Keratinocyte (primary cell): ENCODE data around the gene DUT.

Source experiments
- EZH2 ChIP-seq: IDR thresholded peaks from one replicate; pipeline ENCODE4 v1.6.1; 2012; ENCODE audit warnings: inconsistent platforms, mild to moderate bottlenecking, low read length, moderate library complexity
- TF ChIP-seq, protein P1 (sequence below), 3 experiments: IDR thresholded peaks in 1 of 3; conservative IDR thresholded peaks in 1 of 3; optimal IDR thresholded peaks in 1 of 3; 2 replicates in 2 of 3; 3 replicates in 1 of 3; pipeline versions ENCODE3 to v1.5.1; 2011; ENCODE audit warnings: low read length in 3 of 3, mild to moderate bottlenecking in 3 of 3, moderate library complexity in 2 of 3, control low read depth in 1 of 3, inconsistent platforms in 1 of 3; ENCODE audit not compliant: insufficient read depth in 2 of 3; ENCODE audit errors: extremely low read depth in 1 of 3

DNA sequence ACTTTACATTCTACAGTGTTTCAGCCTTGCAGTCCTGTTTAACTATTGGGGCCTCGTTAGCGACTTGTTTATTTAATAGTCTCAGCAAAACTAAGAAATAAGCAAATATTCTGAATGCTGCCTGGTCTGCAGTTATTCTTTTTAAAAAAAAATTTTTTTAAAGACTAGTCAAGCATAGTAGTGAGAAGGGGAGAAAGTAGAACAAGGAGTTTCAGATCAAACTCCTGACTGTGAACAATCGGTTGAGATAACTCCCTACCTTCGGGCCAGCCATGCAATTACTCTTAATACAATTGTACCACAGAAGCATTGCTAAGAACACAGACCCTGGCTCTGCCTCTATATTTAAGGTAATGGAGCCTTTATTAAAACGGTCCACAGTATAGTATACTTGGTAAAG, 5.8 kb upstream of the DUT start:
- no peak for TF ChIP-seq EZH2
- TF ChIP-seq, protein P1, sequence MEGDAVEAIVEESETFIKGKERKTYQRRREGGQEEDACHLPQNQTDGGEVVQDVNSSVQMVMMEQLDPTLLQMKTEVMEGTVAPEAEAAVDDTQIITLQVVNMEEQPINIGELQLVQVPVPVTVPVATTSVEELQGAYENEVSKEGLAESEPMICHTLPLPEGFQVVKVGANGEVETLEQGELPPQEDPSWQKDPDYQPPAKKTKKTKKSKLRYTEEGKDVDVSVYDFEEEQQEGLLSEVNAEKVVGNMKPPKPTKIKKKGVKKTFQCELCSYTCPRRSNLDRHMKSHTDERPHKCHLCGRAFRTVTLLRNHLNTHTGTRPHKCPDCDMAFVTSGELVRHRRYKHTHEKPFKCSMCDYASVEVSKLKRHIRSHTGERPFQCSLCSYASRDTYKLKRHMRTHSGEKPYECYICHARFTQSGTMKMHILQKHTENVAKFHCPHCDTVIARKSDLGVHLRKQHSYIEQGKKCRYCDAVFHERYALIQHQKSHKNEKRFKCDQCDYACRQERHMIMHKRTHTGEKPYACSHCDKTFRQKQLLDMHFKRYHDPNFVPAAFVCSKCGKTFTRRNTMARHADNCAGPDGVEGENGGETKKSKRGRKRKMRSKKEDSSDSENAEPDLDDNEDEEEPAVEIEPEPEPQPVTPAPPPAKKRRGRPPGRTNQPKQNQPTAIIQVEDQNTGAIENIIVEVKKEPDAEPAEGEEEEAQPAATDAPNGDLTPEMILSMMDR (optimal IDR thresholded peaks at IDR 0.05 in 1 of 3, IDR thresholded peaks at IDR 0.05 in 1 of 3, conservative IDR thresholded peaks at IDR 0.05 in 1 of 3; ENCODE audit: extremely low read depth in 1 of 3, insufficient read depth in 2 of 3, low read length in 3 of 3), result no peak
